H1 (cell line): ENCODE results near the gene DUS1L. TPM values are rescaled to one million over a fixed set of nuclear protein-coding genes. Genes with fewer than 3 reads are reported as not detected.

Source experiments
- CTCF ChIA-PET: fragments of 300-600 bp; sonication (Branson Sonifier 250); formaldehyde crosslinking; loops from one replicate; lab custom pipeline; 2021; ENCODE audit not compliant: partially characterized antibody; lab: Charles Lee
- POLR2A ChIA-PET: fragments of 300-600 bp; sonication (Branson Sonifier 250); formaldehyde crosslinking; loops from one replicate; lab custom pipeline; 2021; ENCODE audit warnings: inconsistent platforms; ENCODE audit not compliant: partially characterized antibody; lab: Charles Lee
- DNase-seq, 2 experiments: peaks; one replicate each; pipeline versions ENCODE4 v3.0.0 to v3.0.0-alpha.2; 2010 to 2022; ENCODE audit warnings: low spot score in 2 of 2, low read depth in 1 of 2, mixed read lengths in 1 of 2
- FAIRE-seq: peaks from 2 replicates; lab custom pipeline; 2011; peaks lifted over from hg19 to GRCh38; lab: Jason Lieb, UNC
- H2AFZ ChIP-seq: 2 replicates; pipeline ENCODE4 v1.8.1; 2012; ENCODE audit warnings: low read length, inconsistent platforms
- H2AK5ac ChIP-seq: 2 replicates; pipeline ENCODE4 v1.6.1; 2013; ENCODE audit warnings: low read depth, low read length
- H2BK120ac ChIP-seq: replicated peaks from 2 replicates; pipeline ENCODE3; 2013; ENCODE audit warnings: low read depth, low read length, inconsistent platforms
- H2BK12ac ChIP-seq: 2 replicates; pipeline ENCODE4 v1.6.1; 2013; ENCODE audit warnings: low read depth, low read length
- H2BK15ac ChIP-seq: 2 replicates; pipeline ENCODE4 v1.6.1; 2013; ENCODE audit warnings: low read length
- H2BK20ac ChIP-seq: 2 replicates; pipeline ENCODE4 v1.6.1; 2013; ENCODE audit warnings: low read length
- H2BK5ac ChIP-seq: 2 replicates; pipeline ENCODE4 v1.6.1; 2013; ENCODE audit warnings: low read depth, low read length
- H3K14ac ChIP-seq: 2 replicates; pipeline ENCODE4 v1.6.1; 2013; ENCODE audit warnings: inconsistent platforms; ENCODE audit not compliant: insufficient read length
- H3K18ac ChIP-seq: 2 replicates; pipeline ENCODE4 v1.6.1; 2013; ENCODE audit warnings: low read length; ENCODE audit errors: extremely low read depth
- H3K23ac ChIP-seq: 2 replicates; pipeline ENCODE4 v1.6.1; 2013; ENCODE audit warnings: inconsistent platforms; ENCODE audit not compliant: insufficient read length
- H3K23me2 ChIP-seq: 2 replicates; pipeline ENCODE4 v1.6.1; 2013; ENCODE audit warnings: low read depth, low read length
- H3K27ac ChIP-seq: 2 replicates; pipeline ENCODE4 v1.6.1; 2011; ENCODE audit warnings: low read depth, low read length, inconsistent platforms
- H3K27me3 ChIP-seq, 4 experiments: replicated peaks in 1 of 4; 1 replicate in 1 of 4; 2 replicates in 3 of 4; pipeline versions ENCODE4 v1.6.1 to v1.8.1; 2011 to 2013; ENCODE audit warnings: low read length in 3 of 4, mild to moderate bottlenecking in 3 of 4, inconsistent platforms in 2 of 4, mixed read lengths in 2 of 4, moderate library complexity in 1 of 4; ENCODE audit not compliant: control insufficient read depth in 3 of 4, insufficient read depth in 3 of 4; ENCODE audit errors: extremely low read depth in 1 of 4
- H3K36me3 ChIP-seq, 4 experiments: 2 replicates each; pipeline versions ENCODE4 v1.6.1 to v1.8.1; 2011 to 2013; ENCODE audit warnings: mild to moderate bottlenecking in 4 of 4, low read length in 3 of 4, moderate library complexity in 2 of 4, control low read depth in 1 of 4, inconsistent platforms in 1 of 4; ENCODE audit not compliant: insufficient read depth in 4 of 4, control insufficient read depth in 2 of 4
- H3K4ac ChIP-seq: replicated peaks from 2 replicates; pipeline ENCODE3; 2013; ENCODE audit warnings: low read length, low read depth, mixed read lengths, inconsistent platforms; ENCODE audit not compliant: insufficient read length
- H3K4me1 ChIP-seq, 4 experiments: replicated peaks in 1 of 4; 1 replicate in 1 of 4; 2 replicates in 3 of 4; pipeline versions ENCODE4 v1.6.1 to v1.8.1; 2011 to 2013; ENCODE audit warnings: low read length in 3 of 4, inconsistent platforms in 2 of 4, mixed read lengths in 1 of 4; ENCODE audit not compliant: insufficient read depth in 4 of 4, control insufficient read depth in 3 of 4
- H3K4me2 ChIP-seq, 2 experiments: 2 replicates each; pipeline versions ENCODE4 v1.6.1 to v1.8.1; 2011 to 2013; ENCODE audit warnings: low read depth in 2 of 2, low read length in 2 of 2, control low read depth in 1 of 2, inconsistent platforms in 1 of 2, mild to moderate bottlenecking in 1 of 2; ENCODE audit not compliant: insufficient read depth in 1 of 2
- H3K4me3 ChIP-seq, 4 experiments: fragments of 200-600, 300-600 bp in 1 of 4; sonication (generic), shearing (Covaris generic), sonication (Bioruptor Twin) in 1 of 4; 2 replicates each; pipeline versions ENCODE4 v1.5.1 to v1.8.1; 2011 to 2016; ENCODE audit warnings: low read length in 4 of 4, low read depth in 3 of 4, control low read depth in 2 of 4, inconsistent platforms in 2 of 4, mild to moderate bottlenecking in 2 of 4, mixed read lengths in 1 of 4, moderate library complexity in 1 of 4; ENCODE audit not compliant: insufficient read depth in 2 of 4; ENCODE audit errors: extremely low read depth in 1 of 4
- H3K56ac ChIP-seq: replicated peaks from 2 replicates; pipeline ENCODE3; 2013; ENCODE audit warnings: low read depth, mild to moderate bottlenecking, mixed read lengths, low read length, inconsistent platforms; ENCODE audit not compliant: insufficient read length
- H3K79me1 ChIP-seq: 2 replicates; pipeline ENCODE4 v1.6.1; 2013; ENCODE audit warnings: low read depth, low read length, control low read depth
- H3K79me2 ChIP-seq, 2 experiments: 2 replicates each; pipeline versions ENCODE4 v1.6.1 to v1.8.1; 2012 to 2013; ENCODE audit warnings: low read length in 2 of 2, mild to moderate bottlenecking in 2 of 2, inconsistent platforms in 1 of 2; ENCODE audit not compliant: insufficient read depth in 2 of 2, control insufficient read depth in 1 of 2
- H3K9ac ChIP-seq, 4 experiments: replicated peaks in 1 of 4; 1 replicate in 1 of 4; 2 replicates in 3 of 4; pipeline versions ENCODE4 v1.6.1 to v1.8.1; 2011 to 2013; ENCODE audit warnings: low read depth in 3 of 4, low read length in 3 of 4, control low read depth in 2 of 4, mild to moderate bottlenecking in 2 of 4, moderate library complexity in 2 of 4, inconsistent platforms in 1 of 4; ENCODE audit errors: extremely low read depth in 1 of 4
- H3K9me3 ChIP-seq, 2 experiments: 2 replicates each; pipeline versions ENCODE4 v1.6.1 to v1.8.1; 2012 to 2013; ENCODE audit warnings: mild to moderate bottlenecking in 2 of 2, moderate library complexity in 2 of 2, control low read depth in 1 of 2, inconsistent platforms in 1 of 2, low read depth in 1 of 2, low read length in 1 of 2, mixed read lengths in 1 of 2; ENCODE audit not compliant: insufficient read depth in 2 of 2
- H4K20me1 ChIP-seq, 2 experiments: replicated peaks in 1 of 2; 2 replicates each; pipeline versions ENCODE3 to v1.8.1; 2011 to 2013; ENCODE audit warnings: inconsistent platforms in 2 of 2, low read length in 2 of 2, mild to moderate bottlenecking in 1 of 2; ENCODE audit not compliant: insufficient read depth in 2 of 2, control insufficient read depth in 1 of 2
- H4K5ac ChIP-seq: 2 replicates; pipeline ENCODE4 v1.6.1; 2013; ENCODE audit warnings: low read length, low read depth, mixed read lengths, inconsistent platforms; ENCODE audit not compliant: insufficient read length
- H4K8ac ChIP-seq: 2 replicates; pipeline ENCODE4 v1.8.0; 2013; ENCODE audit warnings: mild to moderate bottlenecking, moderate library complexity, low read length, inconsistent platforms; ENCODE audit not compliant: insufficient read depth; ENCODE audit errors: extremely low read depth
- H4K91ac ChIP-seq: replicated peaks from 2 replicates; pipeline ENCODE3; 2013; ENCODE audit warnings: low read length, mixed read lengths, inconsistent platforms; ENCODE audit not compliant: insufficient read length
- WGBS, 2 experiments: shearing (Covaris generic) in 1 of 2; methylation state at CpG; one replicate each; pipeline versions ENCODE4 v1.1.6 to v1.1.7; 2013 to 2015; ENCODE audit warnings: low lambda C conversion rate in 2 of 2, mixed read lengths in 2 of 2, inconsistent platforms in 1 of 2, low coverage in 1 of 2, missing lambda C conversion rate in 1 of 2; ENCODE audit not compliant: insufficient replicate concordance in 2 of 2, insufficient coverage in 1 of 2, insufficient read length in 1 of 2; ENCODE audit errors: extremely low coverage in 1 of 2, missing lambda C conversion rate in 1 of 2; 5-methylcytosine and 5-hydroxymethylcytosine counted together
- polyA plus RNA-seq, 7 experiments: library from polyadenylated mRNA; depleted of rRNA in 3 of 7; stranded (reverse) in 5 of 7; unstranded in 2 of 7; fragments of >200 nt in 5 of 7; fragments of 200-250 nt in 2 of 7; gene quantifications; 1 replicate in 5 of 7; 2 replicates in 1 of 7; 4 replicates in 1 of 7; pipeline versions ENCODE4 v1.2.1 to v1.2.3, GENCODE V29; 2011 to 2013; ENCODE audit warnings: missing spikeins in 2 of 7, mixed read lengths in 2 of 7
- total RNA-seq: library from RNA; stranded (reverse); fragmentation: NEBNext Ultra II Directional; extraction: Animal tissue kit (Norgen Biotek cat#: 25700); gene quantifications from 2 replicates; pipeline ENCODE4 v1.2.1, GENCODE V29; 2021

Gene DUS1L
- total and polyA plus RNA-seq, 2 of the 8 experiments (the other 6 are each of a cell fraction or from before 2014, with no cell fraction given) = 34.5 to 69.1 TPM

DNA sequence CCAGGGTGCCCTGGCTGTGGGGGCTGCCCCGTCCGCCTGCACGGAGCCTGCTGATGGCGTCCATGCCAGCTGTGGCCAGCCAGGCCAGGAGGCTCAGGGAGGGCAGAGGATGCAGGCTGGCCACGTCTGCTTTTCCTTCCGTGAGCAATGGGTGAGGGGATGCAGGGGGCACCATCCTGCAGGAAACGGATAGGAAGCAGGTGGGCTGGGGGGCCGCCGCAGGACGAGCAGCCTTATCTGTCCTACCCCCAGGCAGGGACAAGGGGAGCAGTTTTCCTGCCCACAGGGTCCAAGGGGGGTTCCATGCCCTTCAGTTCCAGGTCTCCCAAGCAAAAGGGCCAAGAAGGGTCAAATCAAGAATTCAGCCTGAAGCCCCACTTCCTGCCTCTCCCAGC is 6.8 kb downstream of the DUS1L start:
- Histone ChIP-seq H3K79me1 (no peaks in the 10 kb centered on the region), H3K27me3 (no peaks in the 10 kb centered on the region), H4K5ac (no peak overlapping the region), H3K4me3 (no peak overlapping the region), H3K27ac (no peak overlapping the region), H3K4me2 (no peak overlapping the region), H2AK5ac (no peak overlapping the region), H3K23ac (no peak overlapping the region), H4K91ac (no peak overlapping the region), H3K4me1 (no peaks in the 10 kb centered on the region), H3K79me2 (no peaks in the 10 kb centered on the region), H2BK20ac (no peak overlapping the region), H3K4ac (no peak overlapping the region), H4K20me1 (peaks cover 0 to 20% of the 10 kb centered on the region in 2 experiments), H3K36me3 (peaks cover 15 to 43% (median 36%) of the 10 kb centered on the region in 4 experiments), H3K9me3 (no peaks in the 10 kb centered on the region), H3K14ac (no peak overlapping the region), H2BK12ac (no peak overlapping the region), H2AFZ (no peak overlapping the region), H3K9ac (no peak overlapping the region), H3K23me2 (no peaks in the 10 kb centered on the region; the same call in 1 of the 2 replicates), H2BK120ac (no peak overlapping the region), H4K8ac (0 out of 2 replicates have a peak overlapping the region, but pooled peaks have one; percentile 5), H2BK15ac (no peak overlapping the region), H2BK5ac (no peak overlapping the region), H3K18ac (no peak overlapping the region), H3K56ac (no peak overlapping the region)
- CTCF ChIA-PET = interaction anchor here (0.9 to 1.7 kb wide), 6 partner anchors 9 to 93 kb away, joined by 3 to 8 read pairs (median 4); partner anchors contain the start of gene DCXR
- POLR2A ChIA-PET = interaction anchor here (0.6 to 16.2 kb wide), 14 partner anchors 4 to 322 kb away, joined by 3 to 161 read pairs (median 9); partner anchors contain the start of genes DUS1L, GPS1, RAC3 and RFNG
- no peak for FAIRE-seq
- 90% methylated on average over 10 of the region's 10 CpGs; no CpG with 5 or more reads in 1 of the 2 experiments for WGBS, 2 experiments
- DNase-seq = no peak
